ENCODE data around the gene RNF41.

The RNF41 gene

GRCh38 chr12:56242986-56243385 is 21.3 kb upstream of the RNF41 start:
- DNase-seq = no peak

- DNase-seq = no peak
Observed at GRCh38 chr12:56241424-56242303, 19.9 kb upstream of the RNF41 start.

- DNase-seq = no peak
Observed at GRCh38 chr12:56237552-56237951, 15.8 kb upstream of the RNF41 start.

- DNase-seq = no peak
Observed at GRCh38 chr12:56236985-56237384, 15.3 kb upstream of the RNF41 start.

DNA sequence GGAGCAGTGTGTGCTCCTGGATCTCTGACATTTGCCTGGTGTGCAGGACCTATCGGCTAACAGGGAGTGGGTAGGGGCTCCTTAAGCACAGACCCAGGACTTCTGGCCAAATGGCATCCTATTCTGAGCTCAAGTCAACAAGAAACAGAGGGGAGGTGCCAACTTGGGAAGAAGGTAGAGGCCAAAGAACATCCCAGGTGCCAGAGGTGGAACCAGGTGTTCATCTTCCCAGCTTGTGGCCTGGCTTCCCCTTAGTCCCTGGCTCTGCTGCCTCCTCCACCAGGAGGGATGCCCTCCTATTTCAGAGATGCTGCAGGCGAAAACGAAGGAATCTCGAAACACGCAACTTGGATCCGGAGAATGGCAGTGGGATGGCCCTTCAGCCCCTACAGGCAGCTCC is 14.4 kb upstream of the RNF41 start:
- no peak for DNase-seq

- DNase-seq = no peak
Observed at GRCh38 chr12:56234746-56235436, 13.2 kb upstream of the RNF41 start.

GRCh38 chr12:56231184-56231582 is 9.5 kb upstream of the RNF41 start:
- DNase-seq = no peak

DNA sequence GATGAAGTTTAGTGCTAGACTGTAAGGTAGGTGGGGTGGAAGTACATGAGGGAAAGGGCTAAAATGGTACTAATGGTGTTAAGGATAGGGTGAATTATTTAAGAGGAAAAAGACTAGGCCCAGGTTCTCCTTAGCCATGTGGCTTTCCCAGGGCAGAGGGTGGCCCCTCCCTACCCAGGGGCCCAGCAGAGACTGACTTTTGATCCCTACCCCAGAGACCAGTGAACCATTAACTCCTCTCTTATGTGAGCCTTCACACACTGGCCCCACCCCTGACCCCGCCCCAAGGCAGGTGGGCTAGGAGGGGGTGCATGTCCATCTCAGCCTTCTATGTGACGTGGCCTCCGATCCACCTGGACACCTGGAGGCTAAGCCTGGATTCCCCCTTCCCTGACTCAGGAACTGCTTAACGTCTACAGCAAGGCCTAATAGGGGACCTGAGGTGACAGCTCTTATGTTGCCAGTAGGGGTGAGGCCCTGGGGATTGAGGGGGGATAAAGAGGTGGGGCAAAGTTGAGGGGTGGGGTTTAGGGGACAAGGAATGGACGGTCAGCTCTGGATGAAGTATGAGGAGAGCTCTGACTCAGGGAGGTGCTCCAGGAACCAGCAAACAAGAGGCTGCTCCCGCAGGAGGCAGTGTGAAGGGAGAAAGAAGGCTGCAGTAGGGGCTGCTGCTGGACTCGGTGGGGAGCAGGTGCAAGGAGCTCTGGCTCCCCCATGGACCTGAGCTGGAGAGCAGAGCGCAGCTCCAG is 8.9 kb upstream of the RNF41 start:
- no peak for DNase-seq

GRCh38 chr12:56229916-56230431 is 8.3 kb upstream of the RNF41 start, which contains the start of gene SLC39A5:
Gene SLC39A5 (plus strand): TSS chr12:56230051. CDS start chr12:56231275, 1,224 bp downstream.
- no peak for DNase-seq

DNA sequence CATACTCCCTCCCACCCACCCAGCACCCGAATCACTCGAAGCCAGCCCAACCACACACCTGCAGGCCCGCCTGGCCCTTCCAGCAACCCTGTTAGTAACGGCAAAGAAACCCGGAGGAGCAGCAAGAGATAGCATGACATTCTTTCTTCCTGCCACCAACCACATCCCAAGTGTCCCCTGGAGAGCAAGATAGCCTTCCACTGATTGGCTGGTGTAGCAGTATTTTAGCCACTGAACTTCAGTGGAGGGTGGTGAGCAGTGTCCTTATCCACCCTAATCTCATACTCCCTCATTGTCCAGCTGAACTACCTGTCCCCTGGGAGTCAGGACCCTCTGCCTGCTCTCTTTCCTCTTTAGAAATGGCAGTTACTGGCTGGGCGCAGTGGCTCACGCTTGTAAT is 7.4 kb upstream of the RNF41 start:
- no peak for DNase-seq

DNA sequence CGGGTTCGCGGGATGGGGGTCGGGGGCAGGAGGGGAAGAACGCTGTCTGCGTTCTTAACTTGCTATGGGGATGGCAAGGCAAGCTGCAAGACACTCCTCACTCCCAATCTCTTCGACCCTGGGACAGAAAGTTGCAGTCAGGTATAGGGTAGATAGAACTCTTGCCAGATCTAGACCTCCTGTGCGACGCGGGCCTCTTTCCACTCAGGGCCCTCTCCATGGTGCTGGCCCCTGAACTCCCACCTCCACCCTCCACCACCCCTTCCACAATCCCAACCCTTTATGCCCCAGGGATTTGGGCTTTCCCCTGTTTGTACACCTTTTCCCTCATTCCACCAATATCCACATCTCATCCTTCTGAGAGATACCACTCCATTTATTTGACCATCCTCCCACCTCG is 3.2 kb upstream of the RNF41 start:
- no peak for DNase-seq

DNA sequence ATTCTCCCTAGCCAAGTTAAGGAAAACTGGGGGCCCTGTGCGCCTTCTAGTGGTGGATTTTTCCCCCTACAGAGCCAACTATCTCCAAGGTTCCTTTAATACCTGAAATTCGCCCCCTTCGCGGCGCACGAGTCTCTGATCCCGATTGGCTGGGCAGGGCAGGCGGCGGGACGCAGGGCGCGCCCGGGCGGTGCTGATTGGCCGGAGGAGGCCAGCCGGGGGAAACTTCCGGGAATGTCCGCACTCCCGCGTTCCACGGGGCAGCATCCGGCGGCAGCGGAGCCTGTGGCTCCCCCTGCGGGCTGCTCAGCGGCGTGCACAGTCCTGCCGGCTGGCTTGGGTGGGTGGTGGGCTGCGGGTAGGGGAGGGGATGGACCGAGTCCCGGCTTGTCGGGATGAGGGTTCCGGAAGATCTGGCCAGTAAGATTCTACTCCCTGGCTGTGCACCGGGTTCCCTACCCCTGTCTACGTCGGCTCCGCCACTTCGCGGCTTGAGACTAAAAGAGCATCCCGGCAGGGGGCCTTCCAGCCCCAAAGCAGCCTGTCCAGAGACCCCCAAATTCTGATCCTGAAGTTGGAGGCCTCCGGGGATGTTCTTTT is 2.5 kb upstream of the RNF41 start, which contains the start of gene NABP2:
Gene NABP2, plus strand, starts transcription at position 241 of the 600 bp plus-strand sequence. CDS start 515 bp downstream, outside the sequence.
- DNase-seq = peak; percentile 84

DNA sequence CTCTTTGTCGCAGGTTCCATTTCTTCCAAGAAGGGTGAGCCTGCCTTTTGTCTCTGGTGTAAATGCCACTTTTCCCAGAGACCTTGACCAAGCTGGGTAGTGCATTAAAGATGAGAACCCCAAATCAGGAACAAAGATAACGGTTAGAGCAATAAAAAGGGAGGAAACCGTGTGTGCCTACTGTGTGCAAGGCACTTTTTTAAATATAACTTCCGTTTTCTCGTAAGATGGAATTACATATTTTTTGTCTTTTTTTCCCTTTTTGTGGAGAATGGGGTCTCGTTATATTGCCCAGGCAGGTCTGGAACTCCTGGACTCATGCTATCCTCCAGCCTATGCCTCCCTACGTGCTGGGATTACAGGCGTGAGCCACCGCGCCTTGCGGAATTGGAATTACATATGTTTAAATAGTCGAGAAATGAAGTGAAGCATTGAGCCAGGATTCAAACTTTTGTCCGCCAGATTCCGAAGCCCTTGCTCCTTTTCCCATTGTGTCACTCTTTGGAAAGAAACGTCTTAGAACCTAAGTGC is 1.9 kb upstream of the RNF41 start:
- no peak for DNase-seq

- DNase-seq = no peak
Observed at GRCh38 chr12:56222531-56222895, 791 bp upstream of the RNF41 start.

DNA sequence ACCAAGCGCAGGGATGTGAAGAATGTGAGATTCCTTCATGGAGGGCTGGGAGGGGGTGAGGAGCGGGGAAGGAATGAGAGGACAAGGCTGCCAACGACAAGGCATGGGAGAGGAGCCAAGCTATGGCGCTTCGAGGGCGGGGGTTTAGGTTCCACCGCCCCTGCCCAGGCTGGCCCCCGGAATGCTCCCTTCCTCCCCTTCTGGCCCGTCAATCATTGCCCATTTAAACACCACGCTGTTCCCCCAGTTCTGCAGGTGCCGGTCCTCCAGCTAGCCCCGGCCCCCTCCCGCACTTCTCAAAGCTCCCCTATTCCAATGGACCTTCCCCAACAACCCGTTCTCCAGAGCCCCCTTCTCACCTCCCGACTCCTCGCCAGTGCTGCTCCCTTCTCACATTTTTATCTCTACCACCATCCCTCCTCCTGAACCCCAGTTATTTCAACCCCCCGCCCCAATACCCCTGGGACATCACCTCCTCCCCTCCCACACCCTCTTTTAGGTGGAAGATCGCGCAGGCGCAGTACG is 428 bp downstream of the RNF41 start:
- no peak for DNase-seq

DNA sequence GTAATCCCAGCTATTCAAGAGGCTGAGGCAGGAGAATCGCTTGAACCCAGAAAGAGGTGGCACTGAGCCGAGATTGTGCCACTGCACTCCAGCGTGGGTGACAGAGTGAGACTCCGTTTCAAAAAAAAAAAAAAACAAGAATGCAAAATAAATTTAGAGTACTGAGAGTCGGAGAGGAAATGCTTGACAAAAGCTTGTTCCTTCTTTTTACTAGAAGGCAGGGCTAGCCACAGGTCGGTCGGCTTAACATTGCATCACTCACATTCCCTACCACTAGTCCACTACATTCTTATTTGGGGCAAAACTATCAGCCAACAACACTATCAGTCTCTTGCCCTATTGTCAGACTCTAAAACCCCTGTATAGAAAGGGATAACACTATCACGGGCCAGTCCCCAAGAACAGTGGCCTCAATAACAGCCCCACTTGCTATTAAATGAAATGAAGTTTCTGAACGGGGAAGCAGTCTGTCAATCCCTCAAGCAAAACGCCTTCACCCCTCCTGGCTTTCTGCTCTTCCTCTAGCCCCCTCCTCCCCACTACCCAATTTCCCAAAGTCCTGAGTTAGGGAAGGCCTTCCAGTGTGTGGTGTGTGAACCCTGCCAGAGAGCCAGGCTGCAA is 1.0 kb downstream of the RNF41 start:
- no peak for DNase-seq

GRCh38 chr12:56219840-56220239 is 1.9 kb downstream of the RNF41 start:
- no peak for DNase-seq

DNA sequence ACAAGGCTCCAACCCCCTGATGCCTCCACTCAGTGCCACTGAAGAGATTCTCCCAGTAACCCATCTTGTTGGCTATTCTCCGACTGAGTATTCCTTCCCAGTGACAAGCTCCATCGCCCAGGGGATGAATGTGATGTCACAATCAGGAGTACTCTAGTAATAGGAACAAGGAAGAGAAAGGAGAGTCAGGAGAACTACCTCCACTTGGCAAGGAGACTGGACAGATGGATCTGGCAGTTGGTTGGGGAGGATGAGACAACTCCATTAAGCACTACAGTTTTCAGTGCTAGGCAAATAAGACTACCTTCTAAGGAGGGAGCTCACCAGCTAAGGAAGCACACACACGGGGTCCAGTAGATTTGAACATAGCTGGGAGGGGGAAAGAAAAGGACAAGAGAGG is 5.3 kb downstream of the RNF41 start:
- no peak for DNase-seq

DNA sequence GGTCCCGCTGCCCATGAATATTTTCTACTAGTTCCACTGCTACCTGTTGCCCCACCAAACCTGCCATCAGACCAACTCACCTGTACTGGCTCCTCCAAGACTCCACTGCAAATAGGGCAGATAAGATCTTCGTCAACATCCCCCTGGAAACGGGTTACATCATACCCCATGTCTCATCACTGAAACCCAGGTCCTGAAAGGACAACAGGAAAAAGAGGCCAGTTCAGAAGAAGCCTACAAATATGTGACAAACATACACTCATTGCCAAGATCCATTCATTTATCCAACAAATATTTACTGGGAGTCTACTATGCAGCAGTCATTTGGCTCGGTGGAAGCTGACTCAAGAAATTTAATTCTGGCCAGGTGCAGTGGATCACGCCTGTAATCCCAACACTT is 7.8 kb downstream of the RNF41 start:
- DNase-seq = no peak

DNA sequence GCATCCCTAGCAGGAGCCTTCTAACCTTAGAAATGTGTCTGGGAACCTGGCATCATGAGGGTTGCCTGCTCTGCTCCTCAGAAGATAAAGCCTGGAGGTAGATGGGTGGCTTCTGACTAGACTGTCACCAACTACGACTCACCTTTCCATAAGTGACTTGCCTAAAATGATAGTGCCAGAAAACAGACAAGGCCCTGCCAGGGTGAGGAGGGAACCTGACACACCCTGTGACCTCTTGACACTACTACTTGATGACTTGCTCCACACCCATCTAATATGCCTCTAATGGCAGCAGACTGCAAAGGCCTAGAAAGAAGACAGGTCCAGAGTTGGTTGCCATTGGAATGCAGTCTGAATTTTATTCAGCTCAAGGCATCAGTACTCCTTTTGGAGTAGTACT is 9.4 kb downstream of the RNF41 start:
- no peak for DNase-seq

DNA sequence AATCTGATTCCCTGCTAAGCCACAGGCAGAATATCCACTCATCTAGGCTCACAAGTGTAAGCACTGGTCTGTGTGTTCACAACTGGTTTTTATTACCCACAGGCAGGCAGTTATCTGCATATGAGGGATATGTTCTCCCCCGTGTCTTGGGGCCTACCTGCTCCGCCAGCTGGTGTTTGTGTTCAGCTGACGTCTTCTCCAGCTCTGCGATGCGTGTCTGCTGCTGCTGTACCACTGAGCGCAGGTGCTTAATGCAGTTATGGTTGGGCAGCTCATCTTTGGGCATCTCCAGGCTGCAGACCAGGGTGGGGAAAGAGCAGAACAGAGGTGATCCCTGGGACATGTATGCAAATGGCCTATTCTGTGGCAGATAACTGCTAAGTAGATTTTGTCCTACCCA is 13.7 kb downstream of the RNF41 start:
- no peak for DNase-seq
